Sigmoid colon (tissue), 7 donors: Measurements from ENCODE around the gene TAX1BP1. TPM values are rescaled to one million over a fixed set of nuclear protein-coding genes. Genes with fewer than 3 reads are reported as not detected.

Experiments used
- DNase-seq: peaks from one replicate; pipeline ENCODE4 v3.0.0-alpha.2; 2019
- H3K27ac ChIP-seq, 4 donors: fragments of 200-600 bp; sonication (generic); one replicate each; pipeline ENCODE4 v1.5.1; 2016 to 2019; ENCODE audit warnings: mild to moderate bottlenecking in 1 of 4
- H3K27me3 ChIP-seq, 3 donors: fragments of 200-600 bp; sonication (generic); one replicate each; pipeline ENCODE4 v1.5.1; 2019; ENCODE audit warnings: mild to moderate bottlenecking in 1 of 3
- H3K36me3 ChIP-seq, 4 donors: fragments of 200-600 bp; sonication (generic); one replicate each; pipeline ENCODE4 v1.5.1; 2016 to 2019
- H3K4me1 ChIP-seq, 4 donors: fragments of 200-600 bp; sonication (generic); one replicate each; pipeline ENCODE4 v1.5.1; 2017 to 2019
- H3K4me3 ChIP-seq, 4 donors: fragments of 200-600 bp; sonication (generic); one replicate each; pipeline ENCODE4 v1.5.1; 2017 to 2019; ENCODE audit warnings: mild to moderate bottlenecking in 2 of 4, moderate library complexity in 1 of 4
- H3K9me3 ChIP-seq, 4 donors: fragments of 200-600 bp in 3 of 4; sonication (generic) in 3 of 4; one replicate each; pipeline versions ENCODE4 v1.5.1 to v1.6.1; 2013 to 2019
- CTCF ChIP-seq, 4 experiments: fragments of 450-650 bp in 3 of 4; fragments of 200-600 bp in 1 of 4; IDR thresholded peaks; one replicate each; pipeline ENCODE4 v1.5.1; 2016 to 2019; ENCODE audit warnings: antibody characterized with exemption in 4 of 4, mild to moderate bottlenecking in 3 of 4, moderate library complexity in 2 of 4
- EP300 ChIP-seq, 4 donors: sonication (generic); formaldehyde crosslinking; IDR thresholded peaks; one replicate each; pipeline ENCODE4 v1.6.1; 2017; ENCODE audit warnings: antibody characterized with exemption in 4 of 4
- POLR2A ChIP-seq, 2 donors: fragments of 450-650 bp; IDR thresholded peaks; one replicate each; pipeline ENCODE4 v1.6.1; 2016; ENCODE audit warnings: antibody characterized with exemption in 2 of 2, mild to moderate bottlenecking in 2 of 2, moderate library complexity in 2 of 2
- POLR2AphosphoS5 ChIP-seq, 4 donors: sonication (generic); formaldehyde crosslinking; IDR thresholded peaks; one replicate each; pipeline ENCODE4 v1.6.1; 2017; ENCODE audit warnings: antibody characterized with exemption in 4 of 4
- WGBS, 2 donors: extraction: QIAGEN DNeasy Blood & Tissue Kit; methylation state at CpG; one replicate each; pipeline ENCODE4 v1.1.7; 2013; 5-methylcytosine and 5-hydroxymethylcytosine counted together
- intact Hi-C: fragments of 100-400 bp; cut with DNase I; formaldehyde crosslinking; loops from one replicate; pipeline ENCODE4 v1.15.1; 2023
- polyA plus RNA-seq, 3 donors: library from polyadenylated mRNA; stranded (reverse); fragments of 200-250 nt; gene quantifications; one replicate each; pipeline ENCODE4 v1.2.3, GENCODE V29; 2013
- total RNA-seq, 4 donors: library from RNA; depleted of rRNA; stranded (reverse); fragments of >200 nt; gene quantifications; one replicate each; pipeline ENCODE4 v1.1.0, GENCODE V29; 2016
- donor health status: healthy with polysubstance abuse.
- donor health status: Bipolar disorder and iron deficiency.
- donor health status: healthy.

TAX1BP1 gene
- 100 to 1,000 TPM; 109 to 170 (median 138) TPM for total RNA-seq
- 100 to 1,000 TPM in 1 of 3 donors, 10 to 100 TPM in 2; 72.7 to 111 (median 88.9) TPM for polyA plus RNA-seq

GRCh38 chr7:27739909-27740448 lies at the start of gene TAX1BP1:
Gene TAX1BP1 (plus strand): TSS chr7:27740162. CDS start chr7:27748525, 8,363 bp downstream.
- peak within 1 kb of the TSS; percentile 68 to 93 (median 90) for H3K4me3 ChIP-seq
- intact Hi-C loops, result loop anchor here (1.0 to 5.0 kb wide), 6 partner anchors 78 to 538 kb away; partner anchors contain the start of genes HIBADH, HOXA13 and JAZF1
- WGBS, 2 donors, result 1% methylated on average over 41 of the region's 41 CpGs
- peaks cover 0 to 47% (median 31%) of the 10 kb centered on the region in 4 donors for H3K4me1 ChIP-seq
- H3K9me3 ChIP-seq, result no peaks in the 10 kb centered on the region
- peak; percentile 98 for DNase-seq
- no peaks in the 10 kb centered on the region for H3K27me3 ChIP-seq
- TF ChIP-seq POLR2AphosphoS5 (IDR thresholded peaks at IDR 0.05) (peak; percentile 99 to 100 (median 99)), EP300 (IDR thresholded peaks at IDR 0.05) (peak in 1 of 4 donors; percentile 18), POLR2A (IDR thresholded peaks at IDR 0.05) (peak; percentile 99), CTCF (IDR thresholded peaks at IDR 0.05) (no peak)
- H3K27ac ChIP-seq, result peak within 1 kb of the TSS; percentile 93 to 99 (median 97)
- no peaks in the 10 kb centered on the region for H3K36me3 ChIP-seq

- intact Hi-C loops, result no loop called here
- Histone ChIP-seq H3K36me3 (no peaks in the 10 kb centered on the region), H3K4me3 (no peak overlapping the region), H3K27me3 (no peaks in the 10 kb centered on the region), H3K4me1 (no peaks in the 10 kb centered on the region), H3K9me3 (no peaks in the 10 kb centered on the region), H3K27ac (no peak overlapping the region)
- TF ChIP-seq CTCF (IDR thresholded peaks at IDR 0.05), result no peak
- no peak for TF ChIP-seq POLR2A (IDR thresholded peaks at IDR 0.05)
- TF ChIP-seq POLR2AphosphoS5 (IDR thresholded peaks at IDR 0.05), result no peak
- no peak for TF ChIP-seq EP300 (IDR thresholded peaks at IDR 0.05)
- no peak for DNase-seq
Measured at GRCh38 chr7:27690649-27691048, 49.3 kb upstream of the TAX1BP1 start.

GRCh38 chr7:27693794-27694193 lies 46.2 kb upstream of the TAX1BP1 start:
- WGBS, 2 donors, result 77 to 90% methylated on average over 3 of the region's 3 CpGs
- TF ChIP-seq CTCF (IDR thresholded peaks at IDR 0.05) (no peak), POLR2A (IDR thresholded peaks at IDR 0.05) (no peak), POLR2AphosphoS5 (IDR thresholded peaks at IDR 0.05) (no peak), EP300 (IDR thresholded peaks at IDR 0.05) (no peak)
- no peaks in the 10 kb centered on the region for H3K27me3 ChIP-seq
- H3K4me3 ChIP-seq, result no peak overlapping the region
- no peaks in the 10 kb centered on the region for H3K4me1 ChIP-seq
- DNase-seq, result no peak
- intact Hi-C loops, result no loop called here
- no peak overlapping the region for H3K27ac ChIP-seq
- H3K36me3 ChIP-seq, result no peaks in the 10 kb centered on the region
- no peaks in the 10 kb centered on the region for H3K9me3 ChIP-seq

- TF ChIP-seq POLR2A (IDR thresholded peaks at IDR 0.05), result no peak
- no peak for TF ChIP-seq CTCF (IDR thresholded peaks at IDR 0.05)
- no peak for TF ChIP-seq POLR2AphosphoS5 (IDR thresholded peaks at IDR 0.05)
- H3K27me3 ChIP-seq, result no peaks in the 10 kb centered on the region
- H3K36me3 ChIP-seq, result no peaks in the 10 kb centered on the region
- intact Hi-C loops, result no loop called here
- no peak overlapping the region for H3K4me3 ChIP-seq
- no peaks in the 10 kb centered on the region for H3K4me1 ChIP-seq
- 91 to 93% methylated on average over 4 of the region's 4 CpGs for WGBS, 2 donors
- no peak for DNase-seq
- H3K27ac ChIP-seq, result no peak overlapping the region
- no peaks in the 10 kb centered on the region for H3K9me3 ChIP-seq
Measured at GRCh38 chr7:27695096-27695495, 44.9 kb upstream of the TAX1BP1 start.
